IPS DF 6.9 (cell line): Measurements from ENCODE around the gene ACSS2.

Source experiments
- DNase-seq: peaks from one replicate; pipeline ENCODE4 v3.0.0-alpha.2; 2013; ENCODE audit warnings: low read depth, low spot score
- H3K27ac ChIP-seq: one replicate; pipeline ENCODE4 v1.5.1; 2013; ENCODE audit warnings: low read length, control low read depth
- H3K27me3 ChIP-seq: 2 replicates; pipeline ENCODE4 v1.6.1; 2013; ENCODE audit warnings: mild to moderate bottlenecking, low read length; ENCODE audit not compliant: control insufficient read depth, insufficient read depth
- H3K36me3 ChIP-seq: 2 replicates; pipeline ENCODE4 v1.6.1; 2013; ENCODE audit warnings: low read length; ENCODE audit not compliant: control insufficient read depth, insufficient read depth
- H3K4me1 ChIP-seq: 2 replicates; pipeline ENCODE4 v1.6.1; 2013; ENCODE audit warnings: low read length; ENCODE audit not compliant: control insufficient read depth, insufficient read depth
- H3K4me3 ChIP-seq: 2 replicates; pipeline ENCODE4 v1.5.1; 2013; ENCODE audit warnings: mild to moderate bottlenecking, low read length
- H3K9me3 ChIP-seq: 2 replicates; pipeline ENCODE4 v1.6.1; 2013; ENCODE audit warnings: low read length, inconsistent platforms; ENCODE audit not compliant: control insufficient read depth, insufficient read depth
- WGBS: extraction: QIAGEN DNeasy Blood & Tissue Kit; methylation state at CpG from one replicate; pipeline ENCODE4 v1.1.7; 2013; ENCODE audit warnings: mixed read lengths, missing lambda C conversion rate; ENCODE audit not compliant: insufficient read length, insufficient coverage; 5-methylcytosine and 5-hydroxymethylcytosine counted together

The ACSS2 gene

GRCh38 chr20:34859367-34859766 lies 17.0 kb upstream of the ACSS2 start:
- H3K36me3 ChIP-seq, result 0 out of 2 replicates have a peak, but pooled peaks cover under 1% of the 10 kb centered on the region
- H3K9me3 ChIP-seq, result no peaks in the 10 kb centered on the region
- no CpG with 5 or more reads among the region's 26 CpGs for WGBS
- no peak overlapping the region for H3K4me3 ChIP-seq
- H3K4me1 ChIP-seq, result peaks cover 2% of the 10 kb centered on the region; the same call in 1 of the 2 replicates
- no peak overlapping the region for H3K27ac ChIP-seq
- no peak for DNase-seq
- no peaks in the 10 kb centered on the region for H3K27me3 ChIP-seq

- Histone ChIP-seq H3K27ac (no peak overlapping the region), H3K4me3 (no peak overlapping the region), H3K4me1 (peaks cover 2% of the 10 kb centered on the region; the same call in 1 of the 2 replicates), H3K27me3 (no peaks in the 10 kb centered on the region), H3K36me3 (no peaks in the 10 kb centered on the region), H3K9me3 (no peaks in the 10 kb centered on the region)
- DNase-seq, result no peak
- no CpG with 5 or more reads among the region's 9 CpGs for WGBS
These were observed 16.4 kb upstream of the ACSS2 start for GRCh38 chr20:34859826-34860545.

GRCh38 chr20:34861386-34862084 lies 14.9 kb upstream of the ACSS2 start:
- Histone ChIP-seq H3K36me3 (no peaks in the 10 kb centered on the region), H3K27ac (no peak overlapping the region), H3K4me1 (peaks cover 2% of the 10 kb centered on the region; the same call in 1 of the 2 replicates), H3K4me3 (no peak overlapping the region), H3K27me3 (no peaks in the 10 kb centered on the region), H3K9me3 (no peaks in the 10 kb centered on the region)
- WGBS, result no CpG with 5 or more reads among the region's 7 CpGs
- DNase-seq, result no peak

- peaks cover 2% of the 10 kb centered on the region; the same call in 1 of the 2 replicates for H3K4me1 ChIP-seq
- H3K9me3 ChIP-seq, result no peaks in the 10 kb centered on the region
- no peak overlapping the region for H3K27ac ChIP-seq
- no peaks in the 10 kb centered on the region for H3K36me3 ChIP-seq
- no peak overlapping the region for H3K4me3 ChIP-seq
- no peak for DNase-seq
- H3K27me3 ChIP-seq, result no peaks in the 10 kb centered on the region
- WGBS, result no CpG with 5 or more reads among the region's 12 CpGs
These were observed 13.7 kb upstream of the ACSS2 start for GRCh38 chr20:34862724-34863123.

GRCh38 chr20:34863421-34863965 lies 12.9 kb upstream of the ACSS2 start:
- no peaks in the 10 kb centered on the region for H3K27me3 ChIP-seq
- no peaks in the 10 kb centered on the region for H3K36me3 ChIP-seq
- H3K4me3 ChIP-seq, result no peak overlapping the region
- no peak for DNase-seq
- WGBS, result no CpG with 5 or more reads among the region's 32 CpGs
- H3K4me1 ChIP-seq, result peaks cover 2% of the 10 kb centered on the region; the same call in 1 of the 2 replicates
- no peaks in the 10 kb centered on the region for H3K9me3 ChIP-seq
- no peak overlapping the region for H3K27ac ChIP-seq

GRCh38 chr20:34864216-34864615 lies 12.2 kb upstream of the ACSS2 start:
- Histone ChIP-seq H3K4me3 (no peak overlapping the region), H3K4me1 (peaks cover 2% of the 10 kb centered on the region; the same call in 1 of the 2 replicates), H3K27me3 (no peaks in the 10 kb centered on the region), H3K36me3 (no peaks in the 10 kb centered on the region), H3K27ac (no peak overlapping the region), H3K9me3 (no peaks in the 10 kb centered on the region)
- no CpG with 5 or more reads among the region's 5 CpGs for WGBS
- DNase-seq, result no peak

GRCh38 chr20:34871320-34871926 lies 5.0 kb upstream of the ACSS2 start:
- Histone ChIP-seq H3K36me3 (no peaks in the 10 kb centered on the region), H3K4me3 (no peak overlapping the region), H3K27me3 (no peaks in the 10 kb centered on the region), H3K27ac (no peak overlapping the region), H3K9me3 (no peaks in the 10 kb centered on the region), H3K4me1 (peaks cover 3% of the 10 kb centered on the region; the same call in 1 of the 2 replicates)
- DNase-seq, result no peak
- 100% methylated on average over 2 of the region's 7 CpGs for WGBS

GRCh38 chr20:34871966-34872621 lies 4.3 kb upstream of the ACSS2 start:
- Histone ChIP-seq H3K27ac (no peak overlapping the region), H3K4me3 (peak overlapping the region; percentile 50)
- WGBS, result no CpG with 5 or more reads among the region's 10 CpGs

GRCh38 chr20:34872622-34873224 lies 3.7 kb upstream of the ACSS2 start, which contains the start of gene GGT7:
GGT7 (minus strand) TSS chr20:34872856; CDS start chr20:34872815, 41 bp downstream.
- no peak within 1 kb of the TSS for H3K27ac ChIP-seq
- no peaks in the 10 kb centered on the region for H3K27me3 ChIP-seq
- no CpG with 5 or more reads among the region's 52 CpGs for WGBS
- H3K4me1 ChIP-seq, result peaks cover 3% of the 10 kb centered on the region; the same call in 1 of the 2 replicates
- peak within 1 kb of the TSS; percentile 50 for H3K4me3 ChIP-seq
- no peaks in the 10 kb centered on the region for H3K9me3 ChIP-seq
- H3K36me3 ChIP-seq, result no peaks in the 10 kb centered on the region
- peak; percentile 61 for DNase-seq

More at GRCh38 chr20:34871966-34872621, 4.3 kb upstream of the ACSS2 start:
- no peak for DNase-seq
- H3K4me1 ChIP-seq, result peaks cover 3% of the 10 kb centered on the region; the same call in 1 of the 2 replicates
- no peaks in the 10 kb centered on the region for H3K9me3 ChIP-seq
- H3K27me3 ChIP-seq, result no peaks in the 10 kb centered on the region
- H3K36me3 ChIP-seq, result no peaks in the 10 kb centered on the region
